Fibroblast of mammary gland (primary cell): ENCODE results near the gene LDLRAP1.
"Not testable (repeated sequence)": the region's sequence is repeated elsewhere in the genome, so short reads cannot be mapped to it uniquely, and the experiment has no call there.

Experiments used
- DNase-seq: peaks from one replicate; pipeline ENCODE4 v3.0.0-alpha.2; 2010; ENCODE audit warnings: low read depth
- H3K4me3 ChIP-seq: 2 replicates; pipeline ENCODE4 v1.5.1; 2011; ENCODE audit warnings: low read depth, mild to moderate bottlenecking, low read length, moderate library complexity; ENCODE audit not compliant: control insufficient read depth
- TF ChIP-seq, protein P1 (sequence below): conservative IDR thresholded peaks from 2 replicates; pipeline ENCODE4 v1.5.1; 2011; ENCODE audit warnings: low read depth, low read length, inconsistent platforms; ENCODE audit not compliant: control insufficient read depth, insufficient read depth

The LDLRAP1 gene

GRCh38 chr1:25503551-25504426, 39.6 kb upstream of the LDLRAP1 start:
- no peak for DNase-seq
- H3K4me3 ChIP-seq = no peak overlapping the region
- TF ChIP-seq, protein P1, sequence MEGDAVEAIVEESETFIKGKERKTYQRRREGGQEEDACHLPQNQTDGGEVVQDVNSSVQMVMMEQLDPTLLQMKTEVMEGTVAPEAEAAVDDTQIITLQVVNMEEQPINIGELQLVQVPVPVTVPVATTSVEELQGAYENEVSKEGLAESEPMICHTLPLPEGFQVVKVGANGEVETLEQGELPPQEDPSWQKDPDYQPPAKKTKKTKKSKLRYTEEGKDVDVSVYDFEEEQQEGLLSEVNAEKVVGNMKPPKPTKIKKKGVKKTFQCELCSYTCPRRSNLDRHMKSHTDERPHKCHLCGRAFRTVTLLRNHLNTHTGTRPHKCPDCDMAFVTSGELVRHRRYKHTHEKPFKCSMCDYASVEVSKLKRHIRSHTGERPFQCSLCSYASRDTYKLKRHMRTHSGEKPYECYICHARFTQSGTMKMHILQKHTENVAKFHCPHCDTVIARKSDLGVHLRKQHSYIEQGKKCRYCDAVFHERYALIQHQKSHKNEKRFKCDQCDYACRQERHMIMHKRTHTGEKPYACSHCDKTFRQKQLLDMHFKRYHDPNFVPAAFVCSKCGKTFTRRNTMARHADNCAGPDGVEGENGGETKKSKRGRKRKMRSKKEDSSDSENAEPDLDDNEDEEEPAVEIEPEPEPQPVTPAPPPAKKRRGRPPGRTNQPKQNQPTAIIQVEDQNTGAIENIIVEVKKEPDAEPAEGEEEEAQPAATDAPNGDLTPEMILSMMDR = peak; percentile 31

DNA sequence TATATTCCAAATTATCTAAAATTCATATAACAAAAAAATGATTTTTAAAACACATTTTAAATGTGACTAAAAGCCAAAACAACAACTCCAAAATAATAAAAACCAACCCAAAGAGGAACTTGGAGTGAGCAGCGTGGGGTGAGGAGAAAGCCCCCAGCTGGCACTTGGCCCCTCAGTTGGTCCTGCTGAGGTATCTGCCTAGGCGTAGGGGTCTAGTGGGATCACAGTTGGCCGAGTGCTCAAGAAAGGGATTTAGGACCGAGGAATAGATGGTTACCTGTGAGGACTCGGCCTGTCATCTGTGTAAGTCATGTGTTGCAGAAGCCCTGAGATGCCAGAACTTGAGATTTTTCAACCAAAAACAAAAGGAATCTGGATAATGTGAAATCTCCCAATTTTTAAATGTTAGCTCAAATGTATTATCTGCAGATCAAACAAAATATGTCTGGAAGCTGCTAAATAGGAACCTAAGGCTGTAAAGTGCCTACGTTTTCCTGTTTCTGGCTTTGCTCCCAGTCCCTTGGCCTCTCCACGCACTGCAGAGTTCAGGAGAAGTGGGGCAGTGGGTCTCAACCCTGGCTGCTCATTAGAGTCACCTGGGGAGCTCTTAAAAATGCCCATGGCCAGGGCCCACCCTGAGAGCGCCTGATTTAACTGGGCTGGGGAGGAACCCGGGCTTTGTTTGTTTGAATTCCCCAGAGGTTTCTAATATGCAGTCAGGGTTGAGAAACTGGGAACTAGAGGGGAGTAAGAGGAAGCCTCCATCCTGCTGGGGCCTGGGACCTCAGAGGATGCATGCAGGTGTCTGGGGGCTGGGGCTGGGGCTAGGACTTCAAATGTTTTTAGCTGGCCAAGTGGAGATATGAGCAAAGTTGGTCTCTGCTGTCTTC, 38.5 kb upstream of the LDLRAP1 start:
- TF ChIP-seq, protein P1 = no peak
- peak; percentile 26 for DNase-seq
- H3K4me3 ChIP-seq = no peak overlapping the region

DNA sequence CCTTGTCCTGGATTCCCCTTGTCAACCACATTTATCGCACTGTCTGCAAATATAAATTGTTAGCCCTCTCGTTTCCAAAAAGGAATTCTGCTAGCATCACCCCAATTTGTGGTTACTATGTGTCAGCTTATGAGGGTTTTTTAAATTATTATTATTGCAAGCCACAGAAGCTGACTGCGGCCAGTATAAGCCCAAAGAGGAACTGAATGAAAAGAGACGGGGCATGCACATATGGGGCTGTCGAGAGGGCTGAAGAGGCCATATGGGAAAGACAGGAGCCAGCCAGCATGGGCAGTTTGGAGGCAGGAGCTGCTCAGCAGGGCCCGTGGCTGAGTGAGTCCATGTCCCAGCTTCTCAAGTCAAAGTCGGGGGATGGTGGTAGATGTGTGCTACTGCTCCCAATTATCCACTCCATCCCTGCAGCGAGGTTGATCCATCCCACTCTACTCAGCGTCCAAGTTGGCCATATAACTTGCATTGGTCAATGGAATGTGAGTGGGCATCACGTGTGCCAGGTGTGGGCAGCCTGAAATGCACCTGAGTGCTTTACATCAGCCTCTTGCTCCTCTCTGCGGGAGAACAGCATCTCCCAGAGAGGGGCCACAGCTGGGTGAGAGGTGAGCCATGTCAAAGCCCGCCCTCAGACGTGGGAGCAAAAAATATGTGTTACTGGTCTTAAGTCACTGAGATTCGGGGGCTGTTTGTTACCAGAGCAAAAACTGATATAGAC, 37.6 kb upstream of the LDLRAP1 start:
- TF ChIP-seq, protein P1 = no peak
- H3K4me3 ChIP-seq = no peak overlapping the region
- DNase-seq = no peak

- H3K4me3 ChIP-seq, DNase-seq: not testable (repeated sequence)
Observed at GRCh38 chr1:25506566-25507463, 36.6 kb upstream of the LDLRAP1 start.

- no peak overlapping the region for H3K4me3 ChIP-seq
- no peak for DNase-seq
- TF ChIP-seq, protein P1 = no peak
Observed at GRCh38 chr1:25513666-25514065, 29.7 kb upstream of the LDLRAP1 start.

DNA sequence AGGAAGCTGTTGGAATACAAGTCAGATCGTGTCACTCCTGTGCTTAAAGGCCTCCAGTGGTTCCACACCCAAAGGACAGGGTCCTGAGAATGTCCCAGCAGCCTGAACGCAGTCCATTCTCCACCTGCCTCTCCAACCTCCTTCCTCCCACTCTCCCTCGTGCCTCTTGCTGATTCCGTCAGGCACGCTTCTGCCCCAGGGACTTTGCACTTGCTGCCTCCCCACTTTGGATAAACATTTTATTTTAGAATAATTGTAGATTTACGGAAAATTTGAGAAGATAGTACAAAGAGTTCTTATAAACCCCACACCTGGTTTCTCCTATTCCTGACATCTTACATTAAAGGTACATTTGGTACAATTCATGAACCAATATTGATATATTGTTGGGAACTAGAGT, 28.4 kb upstream of the LDLRAP1 start:
- no peak for DNase-seq

More for the DNA sequence above, 28.4 kb upstream of the LDLRAP1 start:
- TF ChIP-seq, protein P1 = no peak
- no peak overlapping the region for H3K4me3 ChIP-seq
